ENCODE measurements around the gene TRIM33. TPM values are rescaled to one million over a fixed set of nuclear protein-coding genes. Genes with fewer than 3 reads are reported as not detected.

Gene TRIM33
- total and polyA plus RNA-seq, 2 donors (not counting 1 experiment from before 2014, with no cell fraction given), result 13.7 to 61.0 TPM

GRCh38 chr1:114384922-114385321 is 126.1 kb downstream of the TRIM33 start:
- Mint-ChIP-seq H3K27me3 (no peaks in the 10 kb centered on the region), H3K4me3 (no peak overlapping the region), H3K4me1 (no peaks in the 10 kb centered on the region), H3K27ac (no peak overlapping the region), H3K9me3 (ENCODE audit: insufficient read depth) (peaks cover 13% of the 10 kb centered on the region)
- Histone ChIP-seq H3K4me2 (replicated peaks; ENCODE audit: low read depth, low read length, poor library complexity, severe bottlenecking) (no peak overlapping the region), H3K27me3 (replicated peaks in 1 of 4; ENCODE audit: control extremely low read depth in 1 of 4, control insufficient read depth in 3 of 4, insufficient read depth in 4 of 4, low read length in 3 of 4) (no peaks in the 10 kb centered on the region), H3K4me3 (ENCODE audit: control extremely low read depth in 1 of 5, extremely low read depth in 1 of 5, insufficient read depth in 1 of 5, low read depth in 2 of 5, low read length in 4 of 5) (no peak overlapping the region), H3K79me2 (ENCODE audit: control insufficient read depth, insufficient read depth, low read length) (no peaks in the 10 kb centered on the region), H3K9me3 (ENCODE audit: control extremely low read depth in 1 of 3, control insufficient read depth in 2 of 3, insufficient read depth in 1 of 3, low read length in 2 of 3) (peaks cover 0 to 33% (median 28%) of the 10 kb centered on the region in 3 donors), H2AFZ (ENCODE audit: insufficient read depth, low read depth, low read length, poor library complexity, severe bottlenecking) (no peak overlapping the region), H4K20me1 (ENCODE audit: control insufficient read depth, insufficient read depth, low read length, poor library complexity, severe bottlenecking) (no peaks in the 10 kb centered on the region), H3K4me1 (ENCODE audit: control insufficient read depth in 2 of 2, insufficient read depth in 2 of 2, low read length in 2 of 2) (no peaks in the 10 kb centered on the region), H3K27ac (ENCODE audit: low read length in 2 of 2) (no peak overlapping the region), H3K9ac (ENCODE audit: low read length) (no peak overlapping the region), H3K36me3 (replicated peaks in 1 of 2; ENCODE audit: control extremely low read depth in 1 of 2, control insufficient read depth in 1 of 2, extremely low read depth in 1 of 2, insufficient read depth in 2 of 2, low read length in 1 of 2) (no peaks in the 10 kb centered on the region)
- WGBS (ENCODE audit: insufficient coverage), result no CpG with 5 or more reads among the region's 1 CpG
- ChIA-PET POLR2A (no interaction called here), CTCF (interaction anchor here (0.7 kb wide), 2 partner anchors 72 to 727 kb away, joined by 3 to 6 read pairs; no protein-coding TSS in a partner anchor)
- ATAC-seq (ENCODE audit: low read depth) (no peak), DNase-seq (no peak)
- intact Hi-C loops (cut with micrococcal nuclease), result no loop called here
- no peak for TF ChIP-seq EZH2 (IDR thresholded peaks at IDR 0.05; ENCODE audit: borderline replicate concordance, insufficient read depth, low read depth, low read length, poor library complexity, severe bottlenecking)
- no peak for TF ChIP-seq CTCF (IDR thresholded peaks at IDR 0.05)

- H3K27me3 Mint-ChIP-seq, result no peaks in the 10 kb centered on the region
- H3K9me3 Mint-ChIP-seq (ENCODE audit: insufficient read depth), result peaks cover 9% of the 10 kb centered on the region
- Histone ChIP-seq H3K4me3 (ENCODE audit: control extremely low read depth in 1 of 5, extremely low read depth in 1 of 5, insufficient read depth in 1 of 5, low read depth in 2 of 5, low read length in 4 of 5) (no peak overlapping the region), H2AFZ (ENCODE audit: insufficient read depth, low read depth, low read length, poor library complexity, severe bottlenecking) (no peak overlapping the region), H3K4me1 (ENCODE audit: control insufficient read depth in 2 of 2, insufficient read depth in 2 of 2, low read length in 2 of 2) (no peaks in the 10 kb centered on the region), H3K9me3 (ENCODE audit: control extremely low read depth in 1 of 3, control insufficient read depth in 2 of 3, insufficient read depth in 1 of 3, low read length in 2 of 3) (peaks cover 2 to 32% (median 23%) of the 10 kb centered on the region in 3 donors), H4K20me1 (ENCODE audit: control insufficient read depth, insufficient read depth, low read length, poor library complexity, severe bottlenecking) (no peaks in the 10 kb centered on the region), H3K79me2 (ENCODE audit: control insufficient read depth, insufficient read depth, low read length) (no peaks in the 10 kb centered on the region), H3K27me3 (replicated peaks in 1 of 4; ENCODE audit: control extremely low read depth in 1 of 4, control insufficient read depth in 3 of 4, insufficient read depth in 4 of 4, low read length in 3 of 4) (no peaks in the 10 kb centered on the region), H3K36me3 (replicated peaks in 1 of 2; ENCODE audit: control extremely low read depth in 1 of 2, control insufficient read depth in 1 of 2, extremely low read depth in 1 of 2, insufficient read depth in 2 of 2, low read length in 1 of 2) (no peaks in the 10 kb centered on the region), H3K9ac (ENCODE audit: low read length) (no peak overlapping the region), H3K27ac (ENCODE audit: low read length in 2 of 2) (no peak overlapping the region), H3K4me2 (replicated peaks; ENCODE audit: low read depth, low read length, poor library complexity, severe bottlenecking) (no peak overlapping the region)
- H3K27ac Mint-ChIP-seq, result no peak overlapping the region
- ChIA-PET CTCF (no interaction called here), POLR2A (no interaction called here)
- DNase-seq (no peak), ATAC-seq (ENCODE audit: low read depth) (no peak)
- TF ChIP-seq CTCF (IDR thresholded peaks at IDR 0.05) (no peak), EZH2 (IDR thresholded peaks at IDR 0.05; ENCODE audit: borderline replicate concordance, insufficient read depth, low read depth, low read length, poor library complexity, severe bottlenecking) (no peak)
- intact Hi-C loops (cut with micrococcal nuclease), result no loop called here
- H3K4me3 Mint-ChIP-seq, result no peak overlapping the region
- H3K4me1 Mint-ChIP-seq, result no peaks in the 10 kb centered on the region
Measured at GRCh38 chr1:114379987-114380386, 131.0 kb downstream of the TRIM33 start.

Data from B cell (primary cell).